GM21825 (cell line): ENCODE results near the gene FBXO33.
A peak's percentile ranks its signal among the peaks of the same experiment; 100 is the strongest.

Experiments used
- ATAC-seq: cut with Tn5 transposase; IDR thresholded peaks from one replicate; pipeline ENCODE4 v1.9.1; 2021; ENCODE audit warnings: mild to moderate bottlenecking, moderate library complexity; ENCODE audit not compliant: unreplicated experiment

Gene FBXO33

GRCh38 chr14:39431416-39432178 lies 636 bp downstream of the FBXO33 start:
- ATAC-seq: peak; percentile 23

- no peak for ATAC-seq
These were observed 1.3 kb downstream of the FBXO33 start for GRCh38 chr14:39430762-39431415.

- ATAC-seq: no peak
These were observed 4.1 kb downstream of the FBXO33 start for GRCh38 chr14:39428118-39428517.

GRCh38 chr14:39426605-39427004 lies 5.6 kb downstream of the FBXO33 start:
- no peak for ATAC-seq

GRCh38 chr14:39425947-39426346 lies 6.3 kb downstream of the FBXO33 start:
- no peak for ATAC-seq

GRCh38 chr14:39423793-39424192 lies 8.4 kb downstream of the FBXO33 start:
- ATAC-seq: no peak

- no peak for ATAC-seq
These were observed 10.0 kb downstream of the FBXO33 start for GRCh38 chr14:39422243-39422642.

GRCh38 chr14:39419272-39419671 lies 13.0 kb downstream of the FBXO33 start:
- no peak for ATAC-seq

GRCh38 chr14:39417014-39417413 lies 15.2 kb downstream of the FBXO33 start:
- no peak for ATAC-seq

GRCh38 chr14:39416072-39416471 lies 16.2 kb downstream of the FBXO33 start:
- no peak for ATAC-seq

GRCh38 chr14:39406560-39406959 lies 25.7 kb downstream of the FBXO33 start:
- no peak for ATAC-seq

- ATAC-seq: no peak
These were observed 33.9 kb downstream of the FBXO33 start for GRCh38 chr14:39398382-39398781.

GRCh38 chr14:39396448-39396847 lies 35.8 kb downstream of the FBXO33 start:
- ATAC-seq: no peak

GRCh38 chr14:39395555-39396254 lies 36.5 kb downstream of the FBXO33 start:
- no peak for ATAC-seq

- no peak for ATAC-seq
These were observed 38.9 kb downstream of the FBXO33 start for GRCh38 chr14:39393289-39393688.

- ATAC-seq: no peak
These were observed 48.1 kb downstream of the FBXO33 start for GRCh38 chr14:39384177-39384576.

GRCh38 chr14:39383741-39384140 lies 48.5 kb downstream of the FBXO33 start:
- no peak for ATAC-seq

GRCh38 chr14:39383026-39383660 lies 49.1 kb downstream of the FBXO33 start:
- ATAC-seq: no peak

- no peak for ATAC-seq
These were observed 49.8 kb downstream of the FBXO33 start for GRCh38 chr14:39382463-39382862.

GRCh38 chr14:39381366-39381765 lies 50.9 kb downstream of the FBXO33 start:
- ATAC-seq: no peak

- ATAC-seq: no peak
These were observed 55.4 kb downstream of the FBXO33 start for GRCh38 chr14:39376667-39377403.
